Central memory CD8-positive, alpha-beta T cell (primary cell): ENCODE results near the gene TSPAN32.
"Not testable (repeated sequence)": the region's sequence is repeated elsewhere in the genome, so short reads cannot be mapped to it uniquely, and the experiment has no call there.

ENCODE experiments used
- ATAC-seq: fragments of 150-1000 bp; cut with Tn5 transposase; replicated peaks from 2 replicates; pipeline ENCODE4 v1.10.0; 2022; ENCODE audit warnings: mild to moderate bottlenecking, moderate FRiP score, moderate number of reproducible peaks; ENCODE audit not compliant: poor library complexity, severe bottlenecking; ENCODE audit errors: extremely low read depth
- DNase-seq, 2 donors: peaks; one replicate each; pipeline ENCODE4 v3.0.0; 2021; ENCODE audit warnings: low spot score in 2 of 2
- H3K27ac Mint-ChIP-seq: one replicate; pipeline ENCODE4 v1.8.0; 2022; ENCODE audit warnings: low read depth, mild to moderate bottlenecking, moderate library complexity, mixed read lengths
- H3K27me3 Mint-ChIP-seq: one replicate; pipeline ENCODE4 v1.8.0; 2022; ENCODE audit warnings: mixed read lengths
- H3K36me3 Mint-ChIP-seq: one replicate; pipeline ENCODE4 v1.8.0; 2022; ENCODE audit warnings: mild to moderate bottlenecking, moderate library complexity, mixed read lengths; ENCODE audit not compliant: insufficient read depth
- H3K4me1 Mint-ChIP-seq: one replicate; pipeline ENCODE4 v1.8.0; 2022; ENCODE audit warnings: mixed read lengths
- H3K4me3 Mint-ChIP-seq: one replicate; pipeline ENCODE4 v1.8.0; 2022; ENCODE audit warnings: mild to moderate bottlenecking, moderate library complexity, mixed read lengths
- H3K9me3 Mint-ChIP-seq: one replicate; pipeline ENCODE4 v1.8.0; 2022; ENCODE audit warnings: mixed read lengths

TSPAN32 gene

DNA sequence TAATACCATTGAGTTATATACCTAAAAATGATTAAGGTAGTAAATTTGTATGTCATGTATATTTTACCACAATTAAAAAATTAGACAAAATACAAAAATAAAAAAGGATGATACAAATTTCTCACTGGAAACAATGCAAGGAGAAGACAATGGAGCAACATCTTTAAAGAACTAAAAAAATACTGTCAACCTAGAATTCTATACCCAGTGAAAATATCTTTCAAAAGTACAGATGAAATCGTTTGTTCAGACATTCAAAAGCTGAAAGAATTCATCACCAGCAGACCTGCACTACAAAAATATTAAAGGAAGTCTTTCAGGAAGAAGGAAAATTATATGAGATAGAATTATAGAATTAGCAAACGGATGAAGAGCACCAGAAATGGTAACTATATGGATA, 21.6 kb upstream of the TSPAN32 start:
- Mint-ChIP-seq H3K4me1 (peaks cover 13% of the 10 kb centered on the region), H3K9me3 (peaks cover 11% of the 10 kb centered on the region), H3K27ac (no peak overlapping the region), H3K36me3 (no peaks in the 10 kb centered on the region), H3K27me3 (peaks cover 38% of the 10 kb centered on the region), H3K4me3 (no peak overlapping the region)
- no peak for DNase-seq
- no peak for ATAC-seq

DNA sequence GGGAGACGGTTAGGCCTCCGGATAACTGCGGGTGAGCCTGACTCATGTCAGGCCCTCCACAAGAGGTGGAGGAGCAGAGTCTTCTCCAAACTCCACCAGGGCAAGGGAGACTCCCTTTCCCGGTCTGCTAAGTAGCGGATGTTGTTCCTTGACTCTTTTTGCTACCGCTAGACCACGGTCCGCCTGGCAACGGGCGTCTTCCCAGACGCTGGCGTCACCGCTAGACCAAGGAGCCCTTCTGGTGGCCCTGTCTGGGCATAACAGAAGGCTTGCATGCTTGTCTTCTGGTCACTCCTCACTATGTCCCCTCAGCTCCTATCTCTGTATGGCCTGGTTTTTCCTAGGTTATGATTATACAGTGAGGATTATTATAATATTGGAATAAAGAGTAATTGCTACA, 15.5 kb upstream of the TSPAN32 start:
- not testable (repeated sequence) for DNase-seq, H3K27me3 Mint-ChIP-seq, ATAC-seq, H3K36me3 Mint-ChIP-seq, H3K9me3 Mint-ChIP-seq, H3K27ac Mint-ChIP-seq, H3K4me3 Mint-ChIP-seq
- peaks cover 19% of the 10 kb centered on the region for H3K4me1 Mint-ChIP-seq

DNA sequence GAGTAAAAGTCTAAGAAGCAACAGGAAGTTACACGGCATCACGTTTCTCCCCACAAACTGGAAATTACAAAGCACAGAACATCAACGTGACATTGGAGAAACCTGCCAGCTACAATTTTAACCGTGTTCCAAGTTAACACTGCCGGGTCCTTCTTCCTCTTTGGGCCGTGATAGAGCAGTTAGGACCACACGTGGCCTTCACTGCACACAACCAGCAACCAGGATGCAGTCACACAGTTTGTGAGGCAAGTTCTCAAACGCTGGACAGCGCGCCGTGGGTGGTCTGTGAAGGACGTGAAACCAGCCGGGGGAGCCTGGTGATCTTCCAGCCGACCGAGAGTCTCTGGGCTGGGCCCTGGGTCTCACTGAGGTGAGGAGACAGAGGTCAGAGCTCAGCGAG, 14.7 kb upstream of the TSPAN32 start:
- H3K27ac Mint-ChIP-seq, result no peak overlapping the region
- H3K36me3 Mint-ChIP-seq, result peaks cover 2% of the 10 kb centered on the region
- no peaks in the 10 kb centered on the region for H3K27me3 Mint-ChIP-seq
- H3K4me1 Mint-ChIP-seq, result peaks cover 19% of the 10 kb centered on the region
- ATAC-seq, result no peak
- H3K4me3 Mint-ChIP-seq, result no peak overlapping the region
- peak in 1 of 2 donors; percentile 3 for DNase-seq
- peaks cover 4% of the 10 kb centered on the region for H3K9me3 Mint-ChIP-seq

- Mint-ChIP-seq H3K27me3 (no peaks in the 10 kb centered on the region), H3K4me3 (no peak overlapping the region), H3K27ac (no peak overlapping the region), H3K4me1 (peaks cover 24% of the 10 kb centered on the region), H3K36me3 (peaks cover 4% of the 10 kb centered on the region), H3K9me3 (no peaks in the 10 kb centered on the region)
- ATAC-seq (no peak), DNase-seq (no peak)
These were observed 12.5 kb upstream of the TSPAN32 start for GRCh38 chr11:2289350-2289749.

GRCh38 chr11:2289859-2290258, 12.0 kb upstream of the TSPAN32 start:
- H3K4me3 Mint-ChIP-seq, result no peak overlapping the region
- ATAC-seq (no peak), DNase-seq (peak in 1 of 2 donors; percentile 4)
- H3K9me3 Mint-ChIP-seq, result no peaks in the 10 kb centered on the region
- no peaks in the 10 kb centered on the region for H3K27me3 Mint-ChIP-seq
- H3K27ac Mint-ChIP-seq, result no peak overlapping the region
- H3K4me1 Mint-ChIP-seq, result peaks cover 30% of the 10 kb centered on the region
- peaks cover 4% of the 10 kb centered on the region for H3K36me3 Mint-ChIP-seq

DNA sequence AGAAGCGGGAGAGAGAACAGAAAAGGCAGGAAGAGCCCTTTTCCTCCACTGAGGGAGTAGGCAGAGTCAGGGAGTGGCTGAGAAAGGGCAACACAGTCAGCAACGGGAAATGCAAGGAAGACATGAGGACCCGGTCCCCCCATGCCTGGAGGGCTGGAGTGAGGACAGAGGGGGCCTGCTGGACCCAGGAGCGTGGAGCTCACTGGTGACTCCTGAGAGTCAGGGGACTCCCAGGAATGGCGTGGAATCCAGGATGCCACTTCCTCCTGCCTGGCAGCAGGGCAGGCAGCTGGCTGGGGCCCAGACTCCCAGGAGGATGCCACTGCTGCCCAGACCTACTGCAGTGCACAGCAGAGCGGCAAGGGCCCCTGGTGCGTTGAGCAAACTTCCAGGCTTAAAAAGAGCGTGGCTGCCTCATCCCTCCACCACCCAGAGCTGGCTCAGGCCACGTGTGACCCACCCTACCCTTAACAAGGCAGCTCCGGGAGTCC, 11.4 kb upstream of the TSPAN32 start:
- peaks cover 4% of the 10 kb centered on the region for H3K36me3 Mint-ChIP-seq
- no peak overlapping the region for H3K4me3 Mint-ChIP-seq
- ATAC-seq (no peak), DNase-seq (peak; percentile 6 to 9)
- H3K27me3 Mint-ChIP-seq, result no peaks in the 10 kb centered on the region
- no peaks in the 10 kb centered on the region for H3K9me3 Mint-ChIP-seq
- no peak overlapping the region for H3K27ac Mint-ChIP-seq
- H3K4me1 Mint-ChIP-seq, result peaks cover 31% of the 10 kb centered on the region

GRCh38 chr11:2293531-2293971, 8.3 kb upstream of the TSPAN32 start:
- no peak for ATAC-seq
- Mint-ChIP-seq H3K36me3 (peaks cover 6% of the 10 kb centered on the region), H3K27ac (no peak overlapping the region), H3K4me1 (peaks cover 40% of the 10 kb centered on the region), H3K27me3 (no peaks in the 10 kb centered on the region), H3K4me3 (no peak overlapping the region), H3K9me3 (no peaks in the 10 kb centered on the region)
- DNase-seq, result no peak

DNA sequence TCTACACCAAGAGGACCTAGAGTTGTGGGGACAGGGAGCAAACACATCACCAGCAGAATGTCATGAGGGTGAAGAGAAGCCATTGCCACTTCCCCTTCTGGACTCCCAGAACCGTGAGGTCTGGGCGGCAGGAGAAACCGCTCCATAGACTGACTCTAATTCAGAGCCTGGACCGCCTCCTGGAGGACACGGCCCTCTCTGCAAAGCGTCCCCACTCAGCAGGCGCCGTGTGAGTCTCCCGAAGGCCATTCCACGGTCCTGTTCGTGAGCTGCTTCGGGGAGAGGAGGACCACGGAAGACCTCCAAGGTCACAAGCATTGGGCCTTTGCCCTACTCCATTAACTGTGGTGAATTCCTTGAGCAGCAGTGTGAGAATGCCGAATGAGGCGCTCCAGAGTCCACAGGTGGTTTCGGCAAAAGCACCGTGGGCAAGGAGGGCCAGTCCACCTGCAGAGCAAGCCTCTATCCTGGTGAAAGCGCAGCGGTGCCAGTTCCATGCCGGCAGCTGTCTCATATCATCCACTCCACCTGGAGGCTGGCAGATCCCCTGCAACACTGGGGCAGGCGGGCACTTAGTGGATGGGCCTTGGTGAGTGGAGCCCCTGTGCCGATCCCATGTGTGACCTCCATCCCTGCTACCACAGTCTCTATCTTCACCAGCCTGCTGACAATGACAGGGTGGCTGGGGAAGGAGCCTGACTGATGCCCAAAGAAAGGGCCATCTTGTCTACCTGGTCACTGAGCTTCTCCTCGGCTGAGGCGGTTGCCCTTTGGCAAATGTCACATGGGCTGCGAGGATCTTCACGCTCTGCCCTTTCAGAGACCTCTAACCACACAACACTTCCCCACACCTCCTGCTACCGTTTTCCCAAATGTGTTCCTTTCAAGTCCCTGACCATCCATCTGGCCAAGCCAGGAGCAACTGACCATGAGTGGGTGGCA, 7.6 kb upstream of the TSPAN32 start:
- peak overlapping the region; percentile 70 for H3K27ac Mint-ChIP-seq
- ATAC-seq, result no peak
- no peak for DNase-seq
- peaks cover 10% of the 10 kb centered on the region for H3K36me3 Mint-ChIP-seq
- no peak overlapping the region for H3K4me3 Mint-ChIP-seq
- no peaks in the 10 kb centered on the region for H3K9me3 Mint-ChIP-seq
- H3K4me1 Mint-ChIP-seq, result peaks cover 41% of the 10 kb centered on the region
- H3K27me3 Mint-ChIP-seq, result no peaks in the 10 kb centered on the region

- Mint-ChIP-seq H3K9me3 (no peaks in the 10 kb centered on the region), H3K4me3 (no peak overlapping the region), H3K27ac (peak overlapping the region; percentile 70), H3K4me1 (peaks cover 41% of the 10 kb centered on the region), H3K27me3 (no peaks in the 10 kb centered on the region), H3K36me3 (peaks cover 14% of the 10 kb centered on the region)
- ATAC-seq (no peak), DNase-seq (no peak)
These were observed 6.9 kb upstream of the TSPAN32 start for GRCh38 chr11:2294926-2295290.

- H3K4me1 Mint-ChIP-seq, result peaks cover 44% of the 10 kb centered on the region
- H3K27me3 Mint-ChIP-seq, result no peaks in the 10 kb centered on the region
- ATAC-seq (no peak), DNase-seq (no peak)
- peaks cover 16% of the 10 kb centered on the region for H3K36me3 Mint-ChIP-seq
- H3K27ac Mint-ChIP-seq, result peak overlapping the region; percentile 29
- H3K4me3 Mint-ChIP-seq, result no peak overlapping the region
- H3K9me3 Mint-ChIP-seq, result no peaks in the 10 kb centered on the region
These were observed 5.6 kb upstream of the TSPAN32 start for GRCh38 chr11:2295971-2296912.

GRCh38 chr11:2296913-2297622, 4.7 kb upstream of the TSPAN32 start:
- Mint-ChIP-seq H3K4me3 (peak overlapping the region; percentile 3), H3K27ac (peak overlapping the region; percentile 82)
- no peak for ATAC-seq

GRCh38 chr11:2297623-2298030, 4.2 kb upstream of the TSPAN32 start:
- H3K36me3 Mint-ChIP-seq, result peaks cover 18% of the 10 kb centered on the region
- no peaks in the 10 kb centered on the region for H3K9me3 Mint-ChIP-seq
- DNase-seq (no peak), ATAC-seq (no peak)
- peak overlapping the region; percentile 3 for H3K4me3 Mint-ChIP-seq
- no peaks in the 10 kb centered on the region for H3K27me3 Mint-ChIP-seq
- H3K27ac Mint-ChIP-seq, result peak overlapping the region; percentile 82
- peaks cover 53% of the 10 kb centered on the region for H3K4me1 Mint-ChIP-seq

More at GRCh38 chr11:2296913-2297622, 4.7 kb upstream of the TSPAN32 start:
- Mint-ChIP-seq H3K9me3 (no peaks in the 10 kb centered on the region), H3K4me1 (peaks cover 50% of the 10 kb centered on the region), H3K27me3 (no peaks in the 10 kb centered on the region), H3K36me3 (peaks cover 16% of the 10 kb centered on the region)
- DNase-seq, result no peak
